ENCODE results near the gene CCN2. TPM values are rescaled to one million over a fixed set of nuclear protein-coding genes. Genes with fewer than 3 reads are reported as not detected.

CCN2 gene
- total and polyA plus RNA-seq, 2 of the 8 experiments (the other 6 are each of a cell fraction or from before 2014, with no cell fraction given) = 25.0 to 107 TPM

- H2BK12ac ChIP-seq (ENCODE audit: low read depth, low read length) = no peak overlapping the region
- TF ChIP-seq SRF (IDR thresholded peaks at IDR 0.05; ENCODE audit: low read depth, low read length) (no peak), BCL11A (IDR thresholded peaks at IDR 0.05; ENCODE audit: low read depth in 2 of 2, low read length in 2 of 2) (no peak)
- no peak overlapping the region for H3K14ac ChIP-seq (ENCODE audit: insufficient read length)
- peaks cover 6 to 14% (median 11%) of the 10 kb centered on the region in 4 experiments for H3K4me1 ChIP-seq (replicated peaks in 1 of 4; ENCODE audit: control insufficient read depth in 3 of 4, insufficient read depth in 4 of 4, low read length in 3 of 4)
- H3K27ac ChIP-seq (ENCODE audit: low read depth, low read length) = no peak overlapping the region
- CTCF ChIA-PET (ENCODE audit: partially characterized antibody) = interaction anchor here (0.7 to 1.4 kb wide), 5 partner anchors 31 to 341 kb away, joined by 3 to 5 read pairs (median 3); no protein-coding TSS in a partner anchor
- H2AFZ ChIP-seq (ENCODE audit: low read length) = no peak overlapping the region
- H3K79me1 ChIP-seq (ENCODE audit: low read depth, low read length) = no peaks in the 10 kb centered on the region
- WGBS, 2 experiments (ENCODE audit: extremely low coverage in 1 of 2, insufficient coverage in 1 of 2, insufficient read length in 1 of 2, insufficient replicate concordance in 2 of 2, low coverage in 1 of 2, low lambda C conversion rate in 2 of 2, missing lambda C conversion rate in 1 of 2) = 88% methylated on average over 11 of the region's 11 CpGs; no CpG with 5 or more reads in 1 of the 2 experiments
- H2AK5ac ChIP-seq (ENCODE audit: low read depth, low read length) = no peak overlapping the region
- H3K36me3 ChIP-seq (ENCODE audit: control insufficient read depth in 2 of 4, insufficient read depth in 4 of 4, low read length in 3 of 4) = no peaks in the 10 kb centered on the region
- peaks cover 0 to 10% of the 10 kb centered on the region in 2 experiments; a peak in 1 of 4 replicates for H3K79me2 ChIP-seq (ENCODE audit: control insufficient read depth in 1 of 2, insufficient read depth in 2 of 2, low read length in 2 of 2)
- no peak overlapping the region for H3K4me2 ChIP-seq (ENCODE audit: insufficient read depth in 1 of 2, low read depth in 2 of 2, low read length in 2 of 2)
- no peak overlapping the region for H3K18ac ChIP-seq (ENCODE audit: extremely low read depth, low read length)
- no peak overlapping the region for H2BK5ac ChIP-seq (ENCODE audit: low read depth, low read length)
- H4K5ac ChIP-seq (ENCODE audit: insufficient read length, low read depth, low read length) = no peak overlapping the region
- FAIRE-seq (no peak), DNase-seq (ENCODE audit: low read depth in 1 of 2, low spot score in 2 of 2) (no peak)
- POLR2A ChIA-PET (ENCODE audit: partially characterized antibody) = interaction anchor here (0.7 to 6.5 kb wide), 2 partner anchors 9 to 121 kb away, joined by 3 to 70 read pairs; partner anchors contain the start of gene CCN2
- no peak overlapping the region for H3K56ac ChIP-seq (replicated peaks; ENCODE audit: insufficient read length, low read depth, low read length)
- no peak overlapping the region for H3K4ac ChIP-seq (replicated peaks; ENCODE audit: insufficient read length, low read depth, low read length)
- H4K91ac ChIP-seq (replicated peaks; ENCODE audit: insufficient read length, low read length) = no peak overlapping the region
- H2BK15ac ChIP-seq (ENCODE audit: low read length) = no peak overlapping the region
- H2BK120ac ChIP-seq (replicated peaks; ENCODE audit: low read depth, low read length) = no peak overlapping the region
- no peak overlapping the region for H4K8ac ChIP-seq (ENCODE audit: extremely low read depth, insufficient read depth, low read length)
- no peaks in the 10 kb centered on the region for H4K20me1 ChIP-seq (replicated peaks in 1 of 2; ENCODE audit: control insufficient read depth in 1 of 2, insufficient read depth in 2 of 2, low read length in 2 of 2)
- no peak overlapping the region for H3K4me3 ChIP-seq (ENCODE audit: extremely low read depth in 1 of 4, insufficient read depth in 2 of 4, low read depth in 3 of 4, low read length in 4 of 4)
- no peak overlapping the region for H3K23ac ChIP-seq (ENCODE audit: insufficient read length)
- no peak overlapping the region for H2BK20ac ChIP-seq (ENCODE audit: low read length)
- no peaks in the 10 kb centered on the region for H3K9me3 ChIP-seq (ENCODE audit: insufficient read depth in 2 of 2, low read depth in 1 of 2, low read length in 1 of 2)
- no peak overlapping the region for H3K9ac ChIP-seq (replicated peaks in 1 of 4; ENCODE audit: extremely low read depth in 1 of 4, low read depth in 3 of 4, low read length in 3 of 4)
- no peaks in the 10 kb centered on the region for H3K27me3 ChIP-seq (replicated peaks in 1 of 4; ENCODE audit: control insufficient read depth in 3 of 4, extremely low read depth in 1 of 4, insufficient read depth in 3 of 4, low read length in 3 of 4)
- no peaks in the 10 kb centered on the region for H3K23me2 ChIP-seq (ENCODE audit: low read depth, low read length)
These were observed 7.6 kb upstream of the CCN2 start for GRCh38 chr6:131958542-131959470.
